Measurements from ENCODE around the gene APLP2.
"Not testable (repeated sequence)": the region's sequence is repeated elsewhere in the genome, so short reads cannot be mapped to it uniquely, and the experiment has no call there.

The APLP2 gene

DNA sequence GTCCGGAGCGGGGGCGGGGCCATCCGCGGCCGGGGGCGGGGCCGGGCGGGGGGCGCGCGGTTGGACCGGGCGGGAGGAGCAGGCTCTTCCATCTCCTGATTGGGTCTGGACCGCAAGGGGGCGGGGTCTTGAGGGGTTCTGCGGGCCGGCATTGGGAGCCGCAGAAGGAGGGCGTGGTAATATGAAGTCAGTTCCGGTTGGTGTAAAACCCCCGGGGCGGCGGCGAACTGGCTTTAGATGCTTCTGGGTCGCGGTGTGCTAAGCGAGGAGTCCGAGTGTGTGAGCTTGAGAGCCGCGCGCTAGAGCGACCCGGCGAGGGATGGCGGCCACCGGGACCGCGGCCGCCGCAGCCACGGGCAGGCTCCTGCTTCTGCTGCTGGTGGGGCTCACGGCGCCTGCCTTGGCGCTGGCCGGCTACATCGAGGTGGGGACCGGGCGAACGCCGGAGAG lies at the start of gene APLP2:
APLP2 (plus strand) TSS at position 236 of the 450 bp plus-strand sequence; CDS start at position 320, 84 bp downstream.
- DNase-seq (ENCODE audit: low read depth) = peak; percentile 93

- DNase-seq (ENCODE audit: low read depth) = no peak
Measured at GRCh38 chr11:130020323-130020722, 49.4 kb upstream of the APLP2 start.

- DNase-seq (ENCODE audit: low read depth) = not testable (repeated sequence)
Measured at GRCh38 chr11:130021606-130022005, 48.1 kb upstream of the APLP2 start.

GRCh38 chr11:130022799-130023198 lies 46.9 kb upstream of the APLP2 start:
- no peak for DNase-seq (ENCODE audit: low read depth)

- DNase-seq (ENCODE audit: low read depth) = no peak
Measured at GRCh38 chr11:130023204-130023603, 46.5 kb upstream of the APLP2 start.

DNA sequence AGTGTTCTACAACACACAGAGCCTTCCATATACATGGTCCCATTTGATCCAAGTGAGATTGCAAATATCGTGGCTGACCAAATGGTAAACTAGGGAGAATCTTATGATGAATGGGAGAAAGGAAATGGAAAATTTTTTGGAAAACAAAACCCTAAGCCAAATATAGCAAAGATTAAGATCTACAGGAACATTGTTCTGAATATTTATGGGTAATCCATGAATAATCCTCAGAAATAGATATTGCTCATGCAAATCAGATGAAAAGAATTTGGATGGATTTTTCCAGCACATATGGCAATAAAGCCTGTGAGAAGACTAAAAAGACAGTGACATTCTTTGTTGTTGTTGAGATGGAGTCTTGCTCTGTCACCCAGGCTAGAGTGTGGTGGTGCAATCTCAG lies 45.3 kb upstream of the APLP2 start:
- no peak for DNase-seq (ENCODE audit: low read depth)

- no peak for DNase-seq (ENCODE audit: low read depth)
Measured at GRCh38 chr11:130025371-130025770, 44.3 kb upstream of the APLP2 start.

GRCh38 chr11:130029137-130029536 lies 40.6 kb upstream of the APLP2 start:
- DNase-seq (ENCODE audit: low read depth) = no peak

- DNase-seq (ENCODE audit: low read depth) = no peak
Measured at GRCh38 chr11:130031056-130031455, 38.6 kb upstream of the APLP2 start.

- DNase-seq (ENCODE audit: low read depth) = no peak
Measured at GRCh38 chr11:130031945-130032344, 37.7 kb upstream of the APLP2 start.

DNA sequence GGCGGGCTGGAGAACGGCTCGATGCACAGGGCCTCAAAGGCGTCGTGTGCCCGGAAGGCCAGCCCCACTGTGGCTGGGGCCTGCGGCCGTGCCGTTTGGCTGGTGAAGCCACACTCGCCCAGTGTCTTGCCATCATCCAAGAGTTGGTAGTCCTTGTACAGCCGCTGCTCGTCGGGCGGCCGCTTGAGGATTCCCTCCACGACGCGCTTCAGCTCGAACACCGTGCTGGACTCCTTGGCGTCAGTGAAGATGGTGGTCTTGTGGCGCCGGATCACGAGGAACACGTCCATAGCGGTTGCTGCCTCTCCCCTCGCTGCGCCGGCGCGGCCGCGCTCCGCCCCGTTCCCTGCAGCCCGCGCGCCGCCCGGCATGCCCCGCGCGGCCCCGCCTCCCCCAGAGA lies 36.8 kb upstream of the APLP2 start:
- DNase-seq (ENCODE audit: low read depth) = no peak

DNA sequence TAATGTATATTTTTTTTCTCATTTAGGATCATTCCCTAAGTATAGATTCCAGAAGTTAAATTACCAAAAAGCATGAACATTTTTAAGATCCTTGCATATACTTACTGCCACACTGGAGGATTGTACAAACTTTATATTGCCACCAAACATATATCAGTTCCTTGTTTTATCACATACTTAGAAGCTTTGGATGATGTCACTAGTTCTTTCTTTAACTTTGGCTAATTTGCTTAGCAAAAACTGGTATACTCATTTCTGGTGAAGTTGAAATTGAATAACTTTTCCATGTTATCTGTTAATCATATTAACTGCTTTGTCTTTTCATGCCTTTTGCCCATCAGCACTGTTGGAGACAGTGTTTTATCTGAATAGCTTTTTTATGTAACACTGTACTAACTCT lies 35.5 kb upstream of the APLP2 start:
- DNase-seq (ENCODE audit: low read depth) = no peak

GRCh38 chr11:130037058-130037457 lies 32.6 kb upstream of the APLP2 start:
- no peak for DNase-seq (ENCODE audit: low read depth)

- no peak for DNase-seq (ENCODE audit: low read depth)
Measured at GRCh38 chr11:130037881-130038585, 31.7 kb upstream of the APLP2 start.

DNA sequence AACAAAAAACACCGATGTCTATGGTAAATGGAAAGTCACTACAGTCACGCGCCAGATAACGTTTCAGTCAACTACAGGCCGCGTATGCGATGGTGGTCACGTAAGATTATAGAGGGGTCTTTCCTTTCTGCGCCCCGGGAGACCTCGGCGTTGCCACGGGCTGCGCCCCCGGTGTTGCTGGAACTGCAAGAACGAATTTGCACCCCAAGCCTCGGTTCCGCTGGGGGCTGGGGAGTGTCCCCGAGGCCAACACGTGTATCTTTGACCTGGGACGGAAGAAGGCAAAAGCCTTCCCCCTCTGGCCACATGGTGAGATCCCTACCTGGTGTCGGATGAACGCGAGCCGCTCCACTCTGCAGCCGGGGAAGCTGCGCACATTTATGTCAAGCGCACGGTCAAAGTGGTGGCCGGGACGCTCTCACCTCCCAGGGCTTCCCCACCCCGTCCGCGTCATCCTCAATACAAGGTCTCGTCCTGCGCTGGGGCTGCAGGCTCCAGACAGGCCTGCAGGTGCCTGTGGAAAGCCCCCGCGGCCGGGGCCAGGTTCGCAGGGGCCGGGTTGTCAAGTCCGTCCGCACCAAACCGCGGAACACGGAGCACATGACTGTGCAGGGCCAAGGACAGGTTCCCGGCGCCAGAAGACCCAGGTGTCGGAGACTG lies 29.3 kb upstream of the APLP2 start:
- DNase-seq (ENCODE audit: low read depth) = no peak

DNA sequence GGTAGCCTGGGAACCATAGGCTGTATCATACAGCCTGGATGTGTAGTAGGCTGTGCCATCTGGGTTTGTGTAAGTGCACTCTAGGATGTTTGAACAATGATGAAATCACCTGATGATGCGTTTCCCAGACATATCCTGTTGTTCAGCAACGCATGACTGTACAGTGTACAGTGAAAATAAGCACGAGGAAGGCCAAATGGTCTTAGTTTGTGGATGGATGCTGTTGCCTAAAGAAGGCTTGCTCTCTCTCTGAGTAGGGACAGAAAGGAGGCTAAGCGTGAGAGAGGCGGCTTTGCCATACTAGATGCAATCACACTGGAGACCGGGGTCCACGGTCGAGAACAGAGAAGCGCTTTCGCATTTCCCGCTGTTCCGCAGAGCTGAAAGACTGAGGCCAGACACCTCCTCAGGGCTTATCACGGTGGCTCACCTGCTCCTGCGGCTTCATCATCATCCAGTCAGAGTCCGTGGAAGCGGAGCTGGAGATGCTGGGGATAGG lies 27.6 kb upstream of the APLP2 start:
- no peak for DNase-seq (ENCODE audit: low read depth)

- no peak for DNase-seq (ENCODE audit: low read depth)
Measured at GRCh38 chr11:130043575-130043974, 26.1 kb upstream of the APLP2 start.

DNA sequence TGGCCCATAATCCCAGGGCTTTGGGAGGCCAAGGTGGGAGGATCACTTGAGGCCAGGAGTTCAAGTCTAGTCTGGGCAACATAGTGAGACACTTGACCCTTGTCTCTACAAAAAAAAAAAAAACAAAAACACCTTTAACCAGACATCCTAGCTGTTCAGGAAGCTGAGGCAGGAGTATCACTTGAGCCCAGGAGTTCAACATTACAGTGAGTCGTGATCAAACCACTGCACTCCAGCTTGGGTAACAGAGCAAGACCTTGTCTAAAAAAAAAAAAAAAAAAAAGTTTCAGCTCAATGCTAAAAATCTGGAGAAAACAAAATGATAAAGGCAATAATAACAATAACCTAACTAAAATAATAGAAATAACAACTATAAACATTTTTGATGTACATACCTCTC lies 22.6 kb upstream of the APLP2 start:
- no peak for DNase-seq (ENCODE audit: low read depth)

DNA sequence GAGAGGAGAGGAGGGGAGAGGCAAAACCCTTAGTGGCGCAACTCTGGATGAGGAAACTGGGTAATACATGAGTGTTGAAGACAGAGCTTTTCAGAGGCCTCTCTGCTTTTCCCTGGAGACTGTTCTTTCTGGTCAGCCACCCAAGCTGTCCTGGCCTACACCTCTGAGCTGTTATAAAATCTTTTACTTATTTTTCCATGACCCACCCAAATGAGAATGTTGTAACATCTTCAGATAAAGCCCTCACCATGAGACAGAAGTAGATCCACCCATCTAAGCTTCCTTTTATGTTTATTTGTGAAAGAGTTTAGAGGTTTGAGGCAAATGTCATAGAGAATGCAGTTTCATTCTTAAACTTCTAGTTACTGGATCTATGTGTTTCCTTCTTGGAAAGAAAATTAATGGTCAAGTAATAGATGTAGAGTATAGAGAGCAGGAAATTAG lies 20.3 kb upstream of the APLP2 start:
- no peak for DNase-seq (ENCODE audit: low read depth)

GRCh38 chr11:130050257-130050656 lies 19.4 kb upstream of the APLP2 start:
- no peak for DNase-seq (ENCODE audit: low read depth)

DNA sequence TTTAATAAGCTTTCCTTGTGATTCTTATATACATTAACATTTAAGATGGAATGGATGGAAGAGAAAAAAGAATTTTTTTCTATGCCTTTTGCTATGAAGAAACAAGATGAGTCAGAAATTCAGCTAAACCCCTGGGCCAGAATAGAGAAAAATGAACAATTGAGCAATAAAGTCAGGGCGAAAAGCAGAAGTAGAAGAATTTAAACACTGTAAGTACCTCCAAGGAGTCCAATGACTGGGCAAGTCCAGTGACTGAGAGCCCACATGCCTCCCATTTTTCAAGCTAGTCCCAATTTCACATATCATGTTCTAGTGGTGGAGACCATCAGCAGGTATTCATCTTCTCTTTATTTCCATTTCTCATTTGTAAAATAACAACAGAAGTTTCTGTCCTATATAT lies 18.6 kb upstream of the APLP2 start:
- no peak for DNase-seq (ENCODE audit: low read depth)

DNA sequence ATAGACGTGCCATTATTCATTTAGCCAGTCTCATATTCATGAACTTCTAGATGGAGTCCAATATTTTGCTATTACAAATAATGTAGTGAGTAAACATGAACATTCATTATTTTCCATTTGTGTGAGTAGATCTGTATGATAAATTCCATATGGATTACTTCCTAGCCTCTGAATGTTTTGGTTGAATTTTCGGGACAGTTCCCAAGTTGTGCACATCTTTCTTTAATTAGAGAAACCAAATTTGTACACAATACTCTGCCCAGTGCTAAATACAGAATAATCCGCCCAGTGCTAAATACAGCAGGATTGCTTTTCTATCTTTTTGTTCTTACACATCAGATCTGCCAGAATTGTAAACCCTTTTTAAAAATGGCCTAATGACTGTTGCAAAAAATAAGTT lies 17.1 kb upstream of the APLP2 start:
- DNase-seq (ENCODE audit: low read depth) = no peak

- DNase-seq (ENCODE audit: low read depth) = no peak
Measured at GRCh38 chr11:130054966-130055365, 14.7 kb upstream of the APLP2 start.

DNA sequence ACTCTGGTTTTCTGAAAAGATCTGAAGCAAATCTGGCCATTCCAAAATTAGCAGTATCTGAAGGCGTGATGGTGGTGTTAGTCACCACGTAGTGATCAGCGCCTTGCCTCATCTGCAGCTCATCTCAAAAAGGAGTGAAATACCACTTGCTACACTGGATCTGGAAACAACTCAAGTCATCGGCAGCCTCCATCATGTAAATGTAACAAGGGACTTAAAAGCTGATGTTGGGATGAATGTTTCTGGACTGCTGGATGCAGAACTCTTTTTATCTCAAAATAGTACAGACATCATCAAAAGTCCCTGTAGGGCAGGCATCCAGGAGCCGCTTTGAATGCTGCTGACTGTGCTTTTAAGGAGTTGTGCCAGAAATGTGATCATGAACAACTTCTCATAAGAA lies 14.1 kb upstream of the APLP2 start:
- DNase-seq (ENCODE audit: low read depth) = no peak
